HepG2 (cell line): ENCODE measurements around the gene DLG2. TPM values are rescaled to one million over a fixed set of nuclear protein-coding genes. Genes with fewer than 3 reads are reported as not detected.

ENCODE experiments used
- ATAC-seq: fragments of 200-7000 bp; cut with Tn5 transposase; 3 replicates; pipeline ENCODE4 v1.9.1; 2020; ENCODE audit warnings: mild to moderate bottlenecking, moderate library complexity
- BruUV-seq: library from RNA; stranded (reverse); fragments of 400-500 nt; replicated peaks from 2 replicates; lab custom pipeline; 2021; lab: Mats Ljungman, UMichigan
- CTCF ChIA-PET: fragments of 300-600 bp; formaldehyde crosslinking; extraction: SDS; loops from one replicate; lab custom pipeline; 2021; ENCODE audit warnings: low total read pairs, inconsistent platforms, low intra/inter-chr PET ratio; lab: Yijun Ruan, JAX
- POLR2A ChIA-PET: fragments of 350-600 bp; sonication (Branson Sonifier 250); formaldehyde crosslinking; loops from one replicate; lab custom pipeline; 2020; ENCODE audit warnings: antibody characterized with exemption, inconsistent platforms; lab: Yijun Ruan, JAX
- DNase-seq: peaks from one replicate; pipeline ENCODE4 v3.0.0-alpha.2; 2015; ENCODE audit warnings: low spot score
- FAIRE-seq: peaks from 3 replicates; lab custom pipeline; 2011; peaks lifted over from hg19 to GRCh38; lab: Jason Lieb, UNC
- H2AFZ ChIP-seq: one replicate; pipeline ENCODE4 v1.6.1; 2011; ENCODE audit warnings: low read length, inconsistent platforms
- H3K27ac ChIP-seq: fragments of 300-600 bp; 3 replicates; pipeline ENCODE4 v1.8.0; 2011; ENCODE audit warnings: mixed run types, mild to moderate bottlenecking, mixed read lengths, low read length, inconsistent platforms; ENCODE audit not compliant: insufficient read depth; ENCODE audit errors: extremely low read length
- H3K27me3 ChIP-seq, 2 experiments: fragments of 200-600 bp in 1 of 2; 2 replicates in 1 of 2; 3 replicates in 1 of 2; pipeline versions ENCODE4 v1.6.0 to v1.8.0; 2011; ENCODE audit warnings: low read length in 2 of 2, mild to moderate bottlenecking in 2 of 2, moderate library complexity in 2 of 2, inconsistent platforms in 1 of 2; ENCODE audit not compliant: insufficient read depth in 2 of 2, control insufficient read depth in 1 of 2
- H3K36me3 ChIP-seq, 2 experiments: fragments of 200-600 bp in 1 of 2; replicated peaks in 1 of 2; 2 replicates in 1 of 2; 3 replicates in 1 of 2; pipeline versions ENCODE4 v1.5.1 to v1.8.0; 2011; ENCODE audit warnings: low read length in 2 of 2, inconsistent platforms in 1 of 2; ENCODE audit not compliant: insufficient read depth in 2 of 2, control insufficient read depth in 1 of 2
- H3K4me1 ChIP-seq: 2 replicates; pipeline ENCODE4 v1.5.1; 2012; ENCODE audit warnings: low read length, inconsistent platforms; ENCODE audit not compliant: insufficient read depth
- H3K4me2 ChIP-seq: 2 replicates; pipeline ENCODE4 v1.6.0; 2011; ENCODE audit warnings: low read depth, low read length, inconsistent platforms
- H3K4me3 ChIP-seq, 3 experiments: fragments of 200-600 bp in 1 of 3; sonication (generic), shearing (Covaris generic) in 1 of 3; replicated peaks in 1 of 3; 2 replicates each; pipeline ENCODE4 v1.5.1; 2011 to 2016; ENCODE audit warnings: low read length in 3 of 3, inconsistent platforms in 2 of 3, low read depth in 2 of 3, mild to moderate bottlenecking in 2 of 3, control low read depth in 1 of 3, mixed read lengths in 1 of 3; ENCODE audit not compliant: insufficient read depth in 1 of 3
- H3K79me2 ChIP-seq: one replicate; pipeline ENCODE4 v1.6.1; 2011; ENCODE audit warnings: low read length, inconsistent platforms; ENCODE audit not compliant: insufficient read depth
- H3K9ac ChIP-seq: 2 replicates; pipeline ENCODE4 v1.6.0; 2011; ENCODE audit warnings: mild to moderate bottlenecking, low read depth, low read length, inconsistent platforms; ENCODE audit not compliant: insufficient read depth
- H3K9me3 ChIP-seq: 2 replicates; pipeline ENCODE4 v1.5.1; 2012; ENCODE audit warnings: mild to moderate bottlenecking, low read length
- H4K20me1 ChIP-seq: 2 replicates; pipeline ENCODE4 v1.6.0; 2011; ENCODE audit warnings: inconsistent platforms, mild to moderate bottlenecking, low read length, moderate library complexity; ENCODE audit not compliant: insufficient read depth
- CHCHD3 ChIP-seq: sonication (generic); formaldehyde crosslinking; IDR thresholded peaks from 2 replicates; pipeline ENCODE4 v1.8.0; 2022; ENCODE audit warnings: mild to moderate bottlenecking, missing genetic modification reagents, moderate library complexity
- CREB1 ChIP-seq, 2 experiments: fragments of 450-650 bp in 1 of 2; IDR thresholded peaks; 2 replicates each; pipeline ENCODE4 v1.6.1; 2016 to 2017; ENCODE audit warnings: control low read depth in 1 of 2, mild to moderate bottlenecking in 1 of 2, missing compliant biosample characterization in 1 of 2, missing genetic modification characterization in 1 of 2
- E2F1 ChIP-seq: sonication (generic); formaldehyde crosslinking; IDR thresholded peaks from 2 replicates; pipeline ENCODE4 v1.5.0; 2020; ENCODE audit warnings: missing genetic modification reagents
- NR0B2 ChIP-seq: sonication (generic); formaldehyde crosslinking; IDR thresholded peaks from 2 replicates; pipeline ENCODE4 v1.4.0; 2020; ENCODE audit warnings: mild to moderate bottlenecking, missing genetic modification reagents
- SP5 ChIP-seq: IDR thresholded peaks from 2 replicates; pipeline ENCODE4 v1.6.1; 2016; ENCODE audit warnings: low read depth, borderline replicate concordance
- THAP9 ChIP-seq: sonication (generic); formaldehyde crosslinking; IDR thresholded peaks from 2 replicates; pipeline ENCODE4; 2020; ENCODE audit warnings: missing genetic modification reagents, mild to moderate bottlenecking, borderline replicate concordance
- ZBTB39 ChIP-seq: sonication (generic); formaldehyde crosslinking; IDR thresholded peaks from 2 replicates; pipeline ENCODE4 v1.5.0; 2020; ENCODE audit warnings: missing genetic modification reagents
- ZNF432 ChIP-seq: sonication (generic); formaldehyde crosslinking; IDR thresholded peaks from 2 replicates; pipeline ENCODE4 v1.5.0; 2020; ENCODE audit warnings: missing genetic modification reagents, mild to moderate bottlenecking, borderline replicate concordance
- ZNF547 ChIP-seq: sonication (generic); formaldehyde crosslinking; IDR thresholded peaks from 2 replicates; pipeline ENCODE4 v1.5.1; 2020; ENCODE audit warnings: mild to moderate bottlenecking, missing genetic modification reagents
- ZNF704 ChIP-seq: sonication (generic); formaldehyde crosslinking; IDR thresholded peaks from 2 replicates; pipeline ENCODE4 v1.8.1; 2023; ENCODE audit warnings: mild to moderate bottlenecking, inconsistent platforms, moderate library complexity, missing genetic modification reagents, borderline replicate concordance
- WGBS: methylation state at CpG from one replicate; pipeline ENCODE4 v1.1.6; 2017; ENCODE audit warnings: low lambda C conversion rate; 5-methylcytosine and 5-hydroxymethylcytosine counted together
- in situ Hi-C: cut with HindIII; loops from 2 replicates; pipeline ENCODE4 v1.10.0; 2017; ENCODE audit warnings: low pct_unique_long_range_greater_than_20kb; ENCODE audit not compliant: extremely low pct_ligation_motif_present
- intact Hi-C: fragments of 100-400 bp; cut with micrococcal nuclease; formaldehyde crosslinking; loops from one replicate; pipeline ENCODE4 v1.10.0; 2022; ENCODE audit not compliant: unreplicated experiment
- polyA plus RNA-seq, 8 experiments: library from polyadenylated mRNA; depleted of rRNA in 3 of 8; stranded (reverse) in 7 of 8; unstranded in 1 of 8; fragments of >200 nt; fragmentation: Illumina TruSeq in 4 of 8; extraction: Trizol in 4 of 8; gene quantifications; 2 replicates each; pipeline versions ENCODE4 v1.2.1 to v1.2.3, GENCODE V29; 2011 to 2016; ENCODE audit warnings: low read depth in 4 of 8, missing spikeins in 1 of 8, mixed read lengths in 1 of 8; ENCODE audit not compliant: insufficient read depth in 1 of 8
- total RNA-seq, 5 experiments: library from RNA; depleted of rRNA; stranded (reverse); fragments of >200 nt; fragmentation: Illumina TruSeq; extraction: Trizol; gene quantifications; 2 replicates each; pipeline ENCODE4 v1.2.3, GENCODE V29; 2016; ENCODE audit warnings: low read depth in 1 of 5

DLG2 gene
- total and polyA plus RNA-seq, 2 of the 13 experiments (the other 11 are each of a cell fraction or from before 2014, with no cell fraction given) = 0.46 to 1.0 TPM

- no peak for TF ChIP-seq ZNF704 (CRISPR knock-in tag)
- no peak for TF ChIP-seq SP5 (CRISPR knock-in tag)
- peak; percentile 90 for TF ChIP-seq CREB1 (IDR thresholded peaks at IDR 0.05)
- peak; percentile 66 for TF ChIP-seq CREB1 (CRISPR knock-in tag; IDR thresholded peaks at IDR 0.05)
Observed at GRCh38 chr11:85665733-85666132, 38.6 kb upstream of the DLG2 start (continued).

- ATAC-seq (peak; percentile 94), FAIRE-seq (peak; percentile 75), DNase-seq (peak; percentile 85)
- H3K4me1 ChIP-seq = peaks cover 40% of the 10 kb centered on the region
- H3K9me3 ChIP-seq = no peaks in the 10 kb centered on the region
- H4K20me1 ChIP-seq = peaks cover 29% of the 10 kb centered on the region
- no peaks in the 10 kb centered on the region for H3K36me3 ChIP-seq
- no peaks in the 10 kb centered on the region; a peak in 1 of 5 replicates for H3K27me3 ChIP-seq
- peak within 1 kb of the TSS; percentile 98 for H3K27ac ChIP-seq
- peak within 1 kb of the TSS; percentile 94 for H2AFZ ChIP-seq
- ChIA-PET CTCF (no interaction called here), POLR2A (interaction anchor here (0.8 to 10.0 kb wide), 9 partner anchors 10 to 38 kb away, joined by 3 to 112 read pairs (median 4); partner anchors contain the start of genes DLG2, TMEM126A and TMEM126B)
- peak within 1 kb of the TSS; percentile 88 for H3K4me2 ChIP-seq
- peaks cover 46% of the 10 kb centered on the region for H3K79me2 ChIP-seq
- WGBS = under 1% methylated on average over 48 of the region's 67 CpGs
- H3K4me3 ChIP-seq = peak within 1 kb of the TSS; percentile 72 to 95 (median 86)
- in situ Hi-C loops (no loop called here), intact Hi-C loops (loop anchor here (1.0 to 2.0 kb wide), 3 partner anchors 16 to 70 kb away; partner anchors contain the start of gene TMEM126B)
- H3K9ac ChIP-seq = peak within 1 kb of the TSS; percentile 98
- BruUV-seq = TSS peak; percentile 48
- TF ChIP-seq NR0B2 (CRISPR knock-in tag) (no peak), THAP9 (CRISPR knock-in tag) (peak; percentile 51; the same call in 1 of the 2 replicates), ZNF432 (CRISPR knock-in tag) (no peak), CHCHD3 (CRISPR knock-in tag) (no peak), ZNF547 (no peak), ZBTB39 (CRISPR knock-in tag) (no peak), E2F1 (peak; percentile 96)
Observed at GRCh38 chr11:85664615-85665481, 37.7 kb upstream of the DLG2 start, which contains the start of gene CREBZF. Gene CREBZF, minus strand, starts transcription at chr11:85665129. Its CDS starts 254 bp downstream, at chr11:85664875.
